Measurements from ENCODE around the gene OSBPL10.

Gene OSBPL10

DNA sequence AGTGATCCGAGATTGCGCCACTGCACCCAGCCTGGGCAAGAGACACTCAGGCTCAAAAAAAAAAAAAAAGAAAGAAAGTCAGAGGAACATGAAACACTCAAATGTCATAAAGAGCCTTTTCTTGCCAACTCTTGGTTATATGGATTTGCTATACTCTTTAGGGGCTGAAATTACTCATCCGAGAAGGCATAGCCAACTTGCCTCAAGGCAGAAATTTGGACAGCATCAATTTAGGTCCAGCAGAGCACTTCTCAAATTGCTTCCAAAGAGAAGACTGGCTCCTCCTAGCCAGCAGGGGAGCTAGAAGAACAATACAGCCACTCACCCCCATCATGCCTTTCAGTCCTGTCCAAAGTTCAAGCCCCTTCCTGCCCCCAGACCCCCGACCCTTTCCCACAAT lies 43.8 kb downstream of the OSBPL10 start:
- H3K4me1 ChIP-seq (ENCODE audit: insufficient read depth, low read length, poor library complexity, severe bottlenecking) = no peaks in the 10 kb centered on the region

DNA sequence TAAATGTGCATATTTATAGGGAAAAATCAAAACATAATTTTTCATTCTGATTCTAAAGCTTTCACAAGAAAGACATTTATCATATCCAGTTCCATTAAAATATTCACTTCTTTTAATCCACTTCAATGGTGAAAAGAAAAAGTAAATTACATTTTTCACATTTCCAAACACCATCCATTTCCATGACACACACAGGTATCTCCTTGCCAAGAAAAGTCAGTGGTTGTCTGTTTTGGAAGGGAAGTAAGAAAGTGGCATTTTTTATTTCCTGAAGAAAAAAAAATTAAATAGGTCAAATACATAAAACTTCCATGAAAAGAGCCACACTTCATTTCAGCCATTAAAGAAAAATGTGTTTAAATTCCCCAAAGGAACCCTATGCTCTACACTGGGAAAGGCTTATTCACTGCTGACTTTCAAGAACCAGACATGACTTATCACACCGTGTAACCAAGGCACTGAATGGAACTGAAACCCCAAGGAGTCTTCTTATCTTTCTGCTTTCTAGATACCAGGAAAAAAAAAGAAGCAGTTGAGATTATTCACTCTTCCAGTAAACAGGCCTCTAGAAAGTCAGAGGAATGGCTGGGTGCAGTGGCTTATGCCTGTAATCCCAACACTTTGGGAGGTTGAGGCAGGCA lies 44.5 kb downstream of the OSBPL10 start:
- Histone ChIP-seq H3K79me2 (ENCODE audit: insufficient read depth, low read length) (no peaks in the 10 kb centered on the region), H3K4me3 (ENCODE audit: low read length, poor library complexity, severe bottlenecking) (no peak overlapping the region), H3F3A (ENCODE audit: low read depth) (no peaks in the 10 kb centered on the region), H4K20me1 (ENCODE audit: insufficient read depth, low read length, poor library complexity, severe bottlenecking) (no peaks in the 10 kb centered on the region), H2AFZ (ENCODE audit: low read length) (no peak overlapping the region), H3K4me2 (ENCODE audit: low read depth, low read length, poor library complexity, severe bottlenecking) (no peak overlapping the region), H3K9me3 (ENCODE audit: insufficient read depth, low read depth, low read length) (no peaks in the 10 kb centered on the region), H3K27me3 (ENCODE audit: insufficient read depth, low read length, poor library complexity, severe bottlenecking) (peaks cover 4% of the 10 kb centered on the region), H3K9ac (ENCODE audit: low read depth, low read length, poor library complexity, severe bottlenecking) (no peak overlapping the region), H3K9me2 (replicated peaks; ENCODE audit: low read depth, low read length) (no peaks in the 10 kb centered on the region), H3K4me1 (ENCODE audit: insufficient read depth, low read length, poor library complexity, severe bottlenecking) (no peaks in the 10 kb centered on the region), H3K36me3 (ENCODE audit: insufficient read depth, low read length) (no peaks in the 10 kb centered on the region)
- no peak for TF ChIP-seq EZH2phosphoT487 (IDR thresholded peaks at IDR 0.05; ENCODE audit: borderline replicate concordance)
- TF ChIP-seq CTCF (conservative IDR thresholded peaks at IDR 0.05; ENCODE audit: low read length) = no peak

More for the DNA sequence above, 43.8 kb downstream of the OSBPL10 start:
- no peaks in the 10 kb centered on the region for H3K9me3 ChIP-seq (ENCODE audit: insufficient read depth, low read depth, low read length)
- no peaks in the 10 kb centered on the region for H3K9me2 ChIP-seq (replicated peaks; ENCODE audit: low read depth, low read length)
- H2AFZ ChIP-seq (ENCODE audit: low read length) = no peak overlapping the region
- no peaks in the 10 kb centered on the region for H3K79me2 ChIP-seq (ENCODE audit: insufficient read depth, low read length)
- no peaks in the 10 kb centered on the region for H4K20me1 ChIP-seq (ENCODE audit: insufficient read depth, low read length, poor library complexity, severe bottlenecking)
- no peak overlapping the region for H3K4me2 ChIP-seq (ENCODE audit: low read depth, low read length, poor library complexity, severe bottlenecking)
- no peak for TF ChIP-seq EZH2phosphoT487 (IDR thresholded peaks at IDR 0.05; ENCODE audit: borderline replicate concordance)
- H3F3A ChIP-seq (ENCODE audit: low read depth) = no peaks in the 10 kb centered on the region
- H3K27me3 ChIP-seq (ENCODE audit: insufficient read depth, low read length, poor library complexity, severe bottlenecking) = peaks cover 4% of the 10 kb centered on the region
- H3K4me3 ChIP-seq (ENCODE audit: low read length, poor library complexity, severe bottlenecking) = no peak overlapping the region
- no peak overlapping the region for H3K9ac ChIP-seq (ENCODE audit: low read depth, low read length, poor library complexity, severe bottlenecking)
- H3K36me3 ChIP-seq (ENCODE audit: insufficient read depth, low read length) = no peaks in the 10 kb centered on the region

- TF ChIP-seq EZH2phosphoT487 (IDR thresholded peaks at IDR 0.05; ENCODE audit: borderline replicate concordance) (no peak), CTCF (conservative IDR thresholded peaks at IDR 0.05; ENCODE audit: low read length) (no peak)
- Histone ChIP-seq H4K20me1 (ENCODE audit: insufficient read depth, low read length, poor library complexity, severe bottlenecking) (no peaks in the 10 kb centered on the region), H3K4me1 (ENCODE audit: insufficient read depth, low read length, poor library complexity, severe bottlenecking) (no peaks in the 10 kb centered on the region), H3K4me2 (ENCODE audit: low read depth, low read length, poor library complexity, severe bottlenecking) (no peak overlapping the region), H2AFZ (ENCODE audit: low read length) (no peak overlapping the region), H3K27me3 (ENCODE audit: insufficient read depth, low read length, poor library complexity, severe bottlenecking) (peaks cover 4% of the 10 kb centered on the region), H3K9me2 (replicated peaks; ENCODE audit: low read depth, low read length) (no peaks in the 10 kb centered on the region), H3K79me2 (ENCODE audit: insufficient read depth, low read length) (no peaks in the 10 kb centered on the region), H3K4me3 (ENCODE audit: low read length, poor library complexity, severe bottlenecking) (no peak overlapping the region), H3F3A (ENCODE audit: low read depth) (no peaks in the 10 kb centered on the region), H3K9me3 (ENCODE audit: insufficient read depth, low read depth, low read length) (no peaks in the 10 kb centered on the region), H3K36me3 (ENCODE audit: insufficient read depth, low read length) (no peaks in the 10 kb centered on the region), H3K9ac (ENCODE audit: low read depth, low read length, poor library complexity, severe bottlenecking) (no peak overlapping the region)
Measured at GRCh38 chr3:31934866-31935265, 46.2 kb downstream of the OSBPL10 start.

GRCh38 chr3:31934018-31934417 lies 47.0 kb downstream of the OSBPL10 start:
- Histone ChIP-seq H3K4me2 (ENCODE audit: low read depth, low read length, poor library complexity, severe bottlenecking) (no peak overlapping the region), H3K9me3 (ENCODE audit: insufficient read depth, low read depth, low read length) (no peaks in the 10 kb centered on the region), H3K4me1 (ENCODE audit: insufficient read depth, low read length, poor library complexity, severe bottlenecking) (no peaks in the 10 kb centered on the region), H3F3A (ENCODE audit: low read depth) (no peaks in the 10 kb centered on the region), H3K9me2 (replicated peaks; ENCODE audit: low read depth, low read length) (no peaks in the 10 kb centered on the region), H4K20me1 (ENCODE audit: insufficient read depth, low read length, poor library complexity, severe bottlenecking) (no peaks in the 10 kb centered on the region), H3K27me3 (ENCODE audit: insufficient read depth, low read length, poor library complexity, severe bottlenecking) (no peaks in the 10 kb centered on the region), H3K79me2 (ENCODE audit: insufficient read depth, low read length) (no peaks in the 10 kb centered on the region), H3K4me3 (ENCODE audit: low read length, poor library complexity, severe bottlenecking) (no peak overlapping the region), H3K9ac (ENCODE audit: low read depth, low read length, poor library complexity, severe bottlenecking) (no peak overlapping the region), H2AFZ (ENCODE audit: low read length) (no peak overlapping the region), H3K36me3 (ENCODE audit: insufficient read depth, low read length) (no peaks in the 10 kb centered on the region)
- no peak for TF ChIP-seq CTCF (conservative IDR thresholded peaks at IDR 0.05; ENCODE audit: low read length)
- no peak for TF ChIP-seq EZH2phosphoT487 (IDR thresholded peaks at IDR 0.05; ENCODE audit: borderline replicate concordance)

Measured in Loucy (cell line).